HCT116 (cell line): ENCODE results near the gene TRO. TPM values are rescaled to one million over a fixed set of nuclear protein-coding genes. Genes with fewer than 3 reads are reported as not detected.

ENCODE experiments used
- ATAC-seq: fragments of 200-7000 bp; cut with Tn5 transposase; 2 replicates; pipeline ENCODE4 v1.9.1; 2020; ENCODE audit warnings: mild to moderate bottlenecking, moderate library complexity
- BruUV-seq: library from RNA; stranded (reverse); fragments of 400-500 nt; replicated peaks from 2 replicates; lab custom pipeline; 2021; lab: Mats Ljungman, UMichigan
- CTCF ChIA-PET: fragments of 300-600 bp; sonication (Branson Sonifier 250); formaldehyde crosslinking; loops from one replicate; lab custom pipeline; 2021; ENCODE audit warnings: antibody characterized with exemption; lab: Charles Lee
- POLR2A ChIA-PET: fragments of 300-600, 350-600 bp; sonication (Branson Sonifier 250); formaldehyde crosslinking; loops from one replicate; lab custom pipeline; 2021; ENCODE audit warnings: antibody characterized with exemption; lab: Charles Lee
- RAD21 ChIA-PET, 2 experiments: fragments of 300-600 bp; sonication (Branson Sonifier 250); formaldehyde crosslinking; loops; one replicate each; lab custom pipeline; 2023; ENCODE audit warnings: low total read pairs in 2 of 2; ENCODE audit not compliant: uncharacterized antibody in 2 of 2, unreplicated experiment in 2 of 2, low non-redundant PET in 1 of 2; lab: Charles Lee
- DNase-seq: peaks from one replicate; pipeline ENCODE4 v3.0.0-alpha.2; 2010; ENCODE audit warnings: low read depth, low spot score
- H2AFZ ChIP-seq: fragments of 200-600 bp; shearing (Covaris generic), sonication (generic); 2 replicates; pipeline ENCODE4 v1.6.1; 2017; ENCODE audit warnings: low read depth, mixed run types, mixed read lengths, antibody characterized with exemption, low read length; ENCODE audit not compliant: poor library complexity, severe bottlenecking
- H3K27ac ChIP-seq: 2 replicates; pipeline ENCODE4 v1.5.1; 2012; ENCODE audit warnings: low read depth, low read length
- H3K27me3 ChIP-seq: fragments of 200-600 bp; sonication (generic); 2 replicates; pipeline ENCODE4 v1.6.1; 2016; ENCODE audit warnings: mixed run types, low read length, mixed read lengths; ENCODE audit not compliant: insufficient read depth
- H3K36me3 ChIP-seq, 2 experiments: fragments of 200-500 bp in 1 of 2; fragments of 200-600 bp in 1 of 2; sonication (Bioruptor generic) in 1 of 2; sonication (generic) in 1 of 2; 2 replicates each; pipeline versions ENCODE4 v1.5.1 to v1.6.1; 2014 to 2016; ENCODE audit warnings: low read length in 2 of 2, inconsistent platforms in 1 of 2, mixed read lengths in 1 of 2, mixed run types in 1 of 2; ENCODE audit not compliant: insufficient read depth in 2 of 2, control insufficient read depth in 1 of 2
- H3K4me1 ChIP-seq, 2 experiments: fragments of 200-600 bp in 1 of 2; sonication (generic) in 1 of 2; 2 replicates each; pipeline versions ENCODE4 v1.5.1 to v1.6.1; 2012 to 2017; ENCODE audit warnings: low read length in 2 of 2, inconsistent platforms in 1 of 2, mild to moderate bottlenecking in 1 of 2, mixed read lengths in 1 of 2, mixed run types in 1 of 2, moderate library complexity in 1 of 2; ENCODE audit not compliant: insufficient read depth in 2 of 2, control insufficient read depth in 1 of 2
- H3K4me2 ChIP-seq: fragments of 200-600 bp; sonication (generic); 2 replicates; pipeline ENCODE4 v1.6.1; 2017; ENCODE audit warnings: mixed run types, low read length, mixed read lengths
- H3K4me3 ChIP-seq, 2 experiments: fragments of 200-600 bp in 1 of 2; sonication (generic) in 1 of 2; replicated peaks in 1 of 2; 2 replicates each; pipeline ENCODE4 v1.5.1; 2011 to 2016; ENCODE audit warnings: low read length in 2 of 2, control low read depth in 1 of 2, low read depth in 1 of 2, mild to moderate bottlenecking in 1 of 2, mixed read lengths in 1 of 2, mixed run types in 1 of 2
- H3K79me2 ChIP-seq: fragments of 200-600 bp; sonication (generic); 2 replicates; pipeline ENCODE4 v1.6.1; 2017; ENCODE audit warnings: mild to moderate bottlenecking, mixed run types, low read length, moderate library complexity, mixed read lengths; ENCODE audit not compliant: insufficient read depth
- H3K9ac ChIP-seq: fragments of 200-600 bp; sonication (generic); 2 replicates; pipeline ENCODE4 v1.6.1; 2016; ENCODE audit warnings: low read length, mixed read lengths
- H3K9me2 ChIP-seq: fragments of 200-600 bp; sonication (generic), shearing (Covaris generic); 2 replicates; pipeline ENCODE4 v1.6.1; 2017; ENCODE audit warnings: mixed run types, mild to moderate bottlenecking, moderate library complexity; ENCODE audit not compliant: insufficient read depth
- H3K9me3 ChIP-seq, 2 experiments: fragments of 200-500 bp in 1 of 2; fragments of 200-600 bp in 1 of 2; sonication (Bioruptor generic) in 1 of 2; sonication (generic) in 1 of 2; 2 replicates each; pipeline ENCODE4 v1.6.1; 2014 to 2017; ENCODE audit warnings: low read length in 2 of 2, mixed read lengths in 2 of 2, inconsistent platforms in 1 of 2, low read depth in 1 of 2, mild to moderate bottlenecking in 1 of 2, mixed run types in 1 of 2, moderate library complexity in 1 of 2; ENCODE audit not compliant: control insufficient read depth in 1 of 2, insufficient read depth in 1 of 2
- H4K20me1 ChIP-seq: fragments of 200-600 bp; sonication (generic), shearing (Covaris generic); 2 replicates; pipeline ENCODE4 v1.6.1; 2017; ENCODE audit warnings: mixed run types, mild to moderate bottlenecking, moderate library complexity; ENCODE audit not compliant: insufficient read depth
- ELF1 ChIP-seq: IDR thresholded peaks from 2 replicates; pipeline ENCODE4 v1.6.1; 2012; ENCODE audit warnings: low read depth, borderline replicate concordance
- POLR2AphosphoS5 ChIP-seq: IDR thresholded peaks from 2 replicates; pipeline ENCODE4 v1.6.1; 2011; ENCODE audit warnings: mild to moderate bottlenecking, low read depth, low read length, moderate library complexity
- RAD21 ChIP-seq: IDR thresholded peaks from 2 replicates; pipeline ENCODE4 v1.6.1; 2012; ENCODE audit warnings: low read depth, mild to moderate bottlenecking
- SRF ChIP-seq: IDR thresholded peaks from 2 replicates; pipeline ENCODE4 v1.6.1; 2012; ENCODE audit warnings: low read depth
- TCF7L2 ChIP-seq: IDR thresholded peaks from 2 replicates; pipeline ENCODE4 v1.7.0; 2011; ENCODE audit warnings: borderline replicate concordance, inconsistent platforms; ENCODE audit not compliant: insufficient read depth, insufficient read length; ENCODE audit errors: extremely low read depth
- YY1 ChIP-seq: IDR thresholded peaks from 2 replicates; pipeline ENCODE4 v1.6.1; 2011; ENCODE audit warnings: low read length, low read depth, moderate library complexity, mild to moderate bottlenecking; ENCODE audit not compliant: insufficient replicate concordance; ENCODE audit errors: extremely low read depth
- intact Hi-C: fragments of 100-400 bp; cut with micrococcal nuclease; formaldehyde crosslinking; loops from 2 replicates; pipeline ENCODE4 v1.10.0; 2022
- total RNA-seq: library from RNA; stranded (reverse); gene quantifications from one replicate; pipeline ENCODE4 v1.2.1, GENCODE V29; 2021; ENCODE audit not compliant: unreplicated experiment
- TF ChIP-seq, protein P1 (sequence below), 3 experiments: fragments of 200-600 bp in 1 of 3; sonication (generic) in 1 of 3; IDR thresholded peaks in 2 of 3; conservative IDR thresholded peaks in 1 of 3; 2 replicates each; pipeline ENCODE4 v1.5.1; 2012 to 2017; ENCODE audit warnings: low read depth in 2 of 3, low read length in 2 of 3, antibody characterized with exemption in 1 of 3, borderline replicate concordance in 1 of 3, control low read depth in 1 of 3, mild to moderate bottlenecking in 1 of 3, mixed read lengths in 1 of 3, mixed run types in 1 of 3, moderate library complexity in 1 of 3; ENCODE audit not compliant: insufficient read depth in 1 of 3

The TRO gene
- total RNA-seq, 1 experiment from 2014 or later = 0.25 TPM

DNA sequence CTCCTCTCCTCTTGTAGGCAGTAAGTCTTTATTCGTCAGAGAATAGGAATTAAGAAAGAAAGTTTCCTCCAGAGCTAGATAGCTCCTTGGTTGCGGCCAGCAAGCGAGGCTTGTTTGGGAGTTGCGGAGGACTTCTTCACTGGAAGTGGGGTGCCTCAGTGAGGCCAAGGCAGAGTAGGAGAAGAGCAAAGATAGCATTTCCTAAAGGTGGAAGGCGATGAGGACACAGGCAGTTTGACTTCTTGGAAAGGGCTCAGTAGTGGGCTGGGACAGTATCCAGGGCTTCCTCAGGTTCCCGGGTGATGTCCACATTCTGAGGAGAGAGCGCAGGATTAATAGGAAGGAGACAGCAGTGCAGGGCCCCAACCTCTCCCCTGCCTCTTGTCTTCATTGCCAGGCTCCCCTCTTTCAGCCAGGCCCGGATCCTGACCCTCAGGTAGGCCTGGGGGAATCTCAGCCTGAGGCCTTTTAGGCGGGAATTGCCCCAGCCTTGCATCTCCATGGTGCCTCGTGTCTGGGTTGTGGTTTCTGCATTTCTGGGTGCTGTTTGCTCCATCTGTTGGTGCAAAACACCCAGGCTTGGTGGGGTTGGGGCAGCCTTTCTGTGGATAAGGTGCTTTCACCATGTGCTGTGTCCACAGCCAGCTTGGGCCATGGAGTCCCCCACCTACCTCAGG is 12.7 kb downstream of the TRO start:
- no TSS peak for BruUV-seq
- Histone ChIP-seq H3K79me2 (no peaks in the 10 kb centered on the region), H3K9ac (no peak overlapping the region), H3K9me3 (no peaks in the 10 kb centered on the region), H2AFZ (no peak overlapping the region), H3K4me2 (no peak overlapping the region), H3K27ac (no peak overlapping the region), H3K36me3 (no peaks in the 10 kb centered on the region), H3K27me3 (no peaks in the 10 kb centered on the region), H3K9me2 (no peaks in the 10 kb centered on the region), H3K4me3 (no peak overlapping the region), H3K4me1 (no peaks in the 10 kb centered on the region), H4K20me1 (no peaks in the 10 kb centered on the region)
- intact Hi-C loops = no loop called here
- TF ChIP-seq, protein P1, sequence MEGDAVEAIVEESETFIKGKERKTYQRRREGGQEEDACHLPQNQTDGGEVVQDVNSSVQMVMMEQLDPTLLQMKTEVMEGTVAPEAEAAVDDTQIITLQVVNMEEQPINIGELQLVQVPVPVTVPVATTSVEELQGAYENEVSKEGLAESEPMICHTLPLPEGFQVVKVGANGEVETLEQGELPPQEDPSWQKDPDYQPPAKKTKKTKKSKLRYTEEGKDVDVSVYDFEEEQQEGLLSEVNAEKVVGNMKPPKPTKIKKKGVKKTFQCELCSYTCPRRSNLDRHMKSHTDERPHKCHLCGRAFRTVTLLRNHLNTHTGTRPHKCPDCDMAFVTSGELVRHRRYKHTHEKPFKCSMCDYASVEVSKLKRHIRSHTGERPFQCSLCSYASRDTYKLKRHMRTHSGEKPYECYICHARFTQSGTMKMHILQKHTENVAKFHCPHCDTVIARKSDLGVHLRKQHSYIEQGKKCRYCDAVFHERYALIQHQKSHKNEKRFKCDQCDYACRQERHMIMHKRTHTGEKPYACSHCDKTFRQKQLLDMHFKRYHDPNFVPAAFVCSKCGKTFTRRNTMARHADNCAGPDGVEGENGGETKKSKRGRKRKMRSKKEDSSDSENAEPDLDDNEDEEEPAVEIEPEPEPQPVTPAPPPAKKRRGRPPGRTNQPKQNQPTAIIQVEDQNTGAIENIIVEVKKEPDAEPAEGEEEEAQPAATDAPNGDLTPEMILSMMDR (IDR thresholded peaks at IDR 0.05 in 2 of 3, conservative IDR thresholded peaks at IDR 0.05 in 1 of 3; ENCODE audit: borderline replicate concordance in 1 of 3, insufficient read depth in 1 of 3, low read depth in 2 of 3, low read length in 2 of 3) = no peak
- TF ChIP-seq SRF (no peak), ELF1 (no peak), YY1 (no peak), RAD21 (no peak), POLR2AphosphoS5 (no peak), TCF7L2 (no peak)
- ATAC-seq = no peak
- RAD21 ChIA-PET = no interaction called here
- no peak for DNase-seq
- POLR2A ChIA-PET = no interaction called here
- CTCF ChIA-PET = no interaction called here
